Ascending aorta (tissue), 2 donors: Measurements from ENCODE around the gene TTC7B. TPM values are rescaled to one million over a fixed set of nuclear protein-coding genes. Genes with fewer than 3 reads are reported as not detected.
"Not testable (repeated sequence)": the region's sequence is repeated elsewhere in the genome, so short reads cannot be mapped to it uniquely, and the experiment has no call there.

ENCODE experiments used
- DNase-seq, 2 donors: peaks; one replicate each; pipeline ENCODE4 v3.0.0-alpha.2; 2019; ENCODE audit warnings: low spot score in 2 of 2
- H3K27ac ChIP-seq, 2 donors: fragments of 200-600 bp; sonication (generic); one replicate each; pipeline ENCODE4 v1.5.1; 2016 to 2017; ENCODE audit warnings: mild to moderate bottlenecking in 1 of 2
- H3K27me3 ChIP-seq: fragments of 200-600 bp; sonication (generic); one replicate; pipeline ENCODE4 v1.5.1; 2017
- H3K36me3 ChIP-seq, 2 donors: fragments of 200-600 bp; sonication (generic); one replicate each; pipeline ENCODE4 v1.5.1; 2016
- H3K4me1 ChIP-seq, 2 donors: fragments of 200-600 bp; sonication (generic); one replicate each; pipeline ENCODE4 v1.5.1; 2016 to 2017; ENCODE audit warnings: mild to moderate bottlenecking in 1 of 2
- H3K4me3 ChIP-seq, 2 donors: fragments of 200-600 bp; sonication (generic); one replicate each; pipeline ENCODE4 v1.5.1; 2016 to 2017; ENCODE audit warnings: mild to moderate bottlenecking in 1 of 2
- H3K9me3 ChIP-seq, 2 donors: fragments of 200-600 bp; sonication (generic); one replicate each; pipeline ENCODE4 v1.5.1; 2016
- intact Hi-C: fragments of 100-400 bp; cut with DNase I; formaldehyde crosslinking; loops from one replicate; pipeline ENCODE4 v1.15.1; 2023
- total RNA-seq: library from RNA; depleted of rRNA; stranded (reverse); fragments of >200 nt; gene quantifications from one replicate; pipeline ENCODE4 v1.1.0, GENCODE V29; 2016
- TF ChIP-seq, protein P1 (sequence below), 3 experiments: fragments of 200-600 bp in 2 of 3; fragments of 450-650 bp in 1 of 3; sonication (generic) in 2 of 3; IDR thresholded peaks; one replicate each; pipeline ENCODE4 v1.5.1; 2016 to 2019; ENCODE audit warnings: antibody characterized with exemption in 3 of 3, mild to moderate bottlenecking in 1 of 3, moderate library complexity in 1 of 3

The TTC7B gene
- total RNA-seq, 1 donor from 2014 or later, result 18.5 TPM

DNA sequence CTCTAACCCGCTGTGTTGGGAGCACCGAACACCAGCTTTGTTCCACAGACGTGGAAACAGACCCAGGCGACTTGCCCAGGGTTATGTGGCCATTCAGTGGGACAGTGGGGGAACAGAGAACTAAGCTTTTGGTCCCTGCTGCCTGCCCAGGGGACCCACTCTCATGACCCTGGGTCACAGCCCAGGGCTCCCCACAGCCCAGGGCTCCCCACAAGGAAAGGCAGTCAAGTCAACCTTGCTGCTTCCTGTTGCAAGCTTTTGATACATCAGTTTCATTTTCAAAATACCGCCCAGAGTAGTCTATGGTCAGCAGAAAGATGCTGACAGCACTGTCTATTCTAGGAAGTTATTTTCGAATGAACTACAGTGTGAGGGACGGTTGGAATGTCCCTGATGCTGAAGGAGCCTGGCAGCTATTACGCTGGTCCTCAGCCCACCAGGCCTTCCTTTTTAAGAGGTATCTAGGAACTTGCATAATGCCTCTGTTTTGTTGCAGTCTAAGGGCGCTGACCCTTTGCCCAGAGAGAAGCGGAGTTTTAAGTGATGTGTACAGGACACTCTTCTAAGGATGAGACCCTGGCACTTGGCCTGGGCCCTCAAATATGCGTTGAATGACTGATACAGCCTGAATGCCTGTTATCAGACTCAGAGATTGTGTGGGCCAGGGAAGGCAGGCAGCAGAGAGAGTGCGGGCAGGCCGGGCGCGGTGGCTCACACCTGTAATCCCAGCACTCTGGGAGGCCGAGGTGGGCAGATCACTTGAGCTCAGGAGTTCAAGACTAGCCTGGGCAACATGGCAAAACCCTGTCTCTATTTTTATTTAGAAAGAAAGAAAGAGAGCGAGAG lies 12.6 kb upstream of the TTC7B start:
- H3K27ac ChIP-seq, result peak overlapping the region; percentile 58 to 82
- H3K27me3 ChIP-seq, result no peaks in the 10 kb centered on the region
- peaks cover 4 to 5% of the 10 kb centered on the region in 2 donors for H3K4me1 ChIP-seq
- TF ChIP-seq, protein P1, sequence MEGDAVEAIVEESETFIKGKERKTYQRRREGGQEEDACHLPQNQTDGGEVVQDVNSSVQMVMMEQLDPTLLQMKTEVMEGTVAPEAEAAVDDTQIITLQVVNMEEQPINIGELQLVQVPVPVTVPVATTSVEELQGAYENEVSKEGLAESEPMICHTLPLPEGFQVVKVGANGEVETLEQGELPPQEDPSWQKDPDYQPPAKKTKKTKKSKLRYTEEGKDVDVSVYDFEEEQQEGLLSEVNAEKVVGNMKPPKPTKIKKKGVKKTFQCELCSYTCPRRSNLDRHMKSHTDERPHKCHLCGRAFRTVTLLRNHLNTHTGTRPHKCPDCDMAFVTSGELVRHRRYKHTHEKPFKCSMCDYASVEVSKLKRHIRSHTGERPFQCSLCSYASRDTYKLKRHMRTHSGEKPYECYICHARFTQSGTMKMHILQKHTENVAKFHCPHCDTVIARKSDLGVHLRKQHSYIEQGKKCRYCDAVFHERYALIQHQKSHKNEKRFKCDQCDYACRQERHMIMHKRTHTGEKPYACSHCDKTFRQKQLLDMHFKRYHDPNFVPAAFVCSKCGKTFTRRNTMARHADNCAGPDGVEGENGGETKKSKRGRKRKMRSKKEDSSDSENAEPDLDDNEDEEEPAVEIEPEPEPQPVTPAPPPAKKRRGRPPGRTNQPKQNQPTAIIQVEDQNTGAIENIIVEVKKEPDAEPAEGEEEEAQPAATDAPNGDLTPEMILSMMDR (IDR thresholded peaks at IDR 0.05), result no peak
- H3K9me3 ChIP-seq, result peaks cover 2 to 3% of the 10 kb centered on the region in 2 donors
- H3K4me3 ChIP-seq, result peak overlapping the region; percentile 35 to 66
- DNase-seq, result no peak
- H3K36me3 ChIP-seq, result no peaks in the 10 kb centered on the region
- intact Hi-C loops, result loop anchor here (1.0 to 10.0 kb wide), 5 partner anchors 13 to 686 kb away; partner anchors contain the start of genes CALM1, PPP4R3A, RPS6KA5 and TTC7B

DNA sequence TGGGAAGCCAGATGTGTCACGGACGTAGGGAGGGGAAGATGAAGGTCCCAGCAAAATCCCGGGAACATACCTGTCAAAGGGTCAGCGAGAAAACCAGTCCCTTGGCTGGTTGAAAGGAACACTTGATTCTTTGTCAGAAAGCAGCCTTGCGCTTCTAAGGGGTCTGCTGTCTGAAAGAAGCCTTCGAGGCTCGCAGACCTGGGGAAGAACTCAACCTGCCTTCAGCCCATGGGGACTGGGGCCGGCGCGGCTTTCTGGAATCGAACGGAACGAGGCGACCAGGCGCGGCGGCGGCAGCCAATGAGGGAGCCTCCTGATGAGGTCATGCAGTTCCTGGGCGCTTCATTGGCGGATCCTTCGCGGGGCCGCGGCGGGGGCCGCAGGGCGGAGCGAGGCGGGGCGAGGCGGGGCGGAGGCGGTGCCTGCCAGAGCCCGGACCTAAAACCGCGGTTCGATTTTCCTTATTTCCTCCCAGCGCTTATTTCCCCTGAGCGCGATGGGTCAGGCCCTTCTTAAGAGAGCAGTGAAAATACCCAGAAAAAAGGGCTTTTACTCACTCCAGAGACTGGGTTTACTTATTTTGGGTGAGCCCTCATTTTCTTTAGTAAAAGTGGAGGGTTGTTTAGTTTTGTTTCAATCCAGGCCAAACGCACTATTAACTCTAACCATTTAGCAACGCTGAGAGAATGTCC lies 11.8 kb upstream of the TTC7B start:
- intact Hi-C loops, result loop anchor here (1.0 to 10.0 kb wide), 5 partner anchors 12 to 687 kb away; partner anchors contain the start of genes CALM1, PPP4R3A, RPS6KA5 and TTC7B
- no peaks in the 10 kb centered on the region for H3K36me3 ChIP-seq
- peak overlapping the region; percentile 35 to 66 for H3K4me3 ChIP-seq
- H3K27me3 ChIP-seq, result no peaks in the 10 kb centered on the region
- H3K4me1 ChIP-seq, result peaks cover 4 to 5% of the 10 kb centered on the region in 2 donors
- TF ChIP-seq, protein P1 (IDR thresholded peaks at IDR 0.05), result no peak
- peaks cover 8 to 10% of the 10 kb centered on the region in 2 donors for H3K9me3 ChIP-seq
- peak overlapping the region; percentile 58 to 82 for H3K27ac ChIP-seq
- peak; percentile 76 to 96 for DNase-seq

DNA sequence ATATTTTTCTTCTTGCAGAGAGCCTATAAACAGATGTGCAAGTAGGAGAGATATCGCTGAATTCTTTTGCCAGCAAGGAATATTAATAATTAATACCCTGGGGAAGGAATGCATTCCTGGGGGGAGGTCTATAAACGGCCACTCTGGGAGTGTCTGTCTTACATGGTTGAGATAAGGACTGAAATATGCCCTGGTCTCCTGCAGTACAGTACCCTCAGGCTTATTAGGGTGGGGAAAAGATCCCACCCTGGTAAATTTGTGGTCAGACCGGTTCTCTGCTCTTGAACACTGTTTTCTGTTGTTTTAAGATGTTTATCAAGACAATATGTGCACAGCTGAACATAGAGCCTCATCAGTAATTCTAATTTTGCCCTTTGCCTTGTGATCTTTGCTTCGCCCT lies 7.3 kb upstream of the TTC7B start:
- not testable (repeated sequence) for H3K36me3 ChIP-seq, DNase-seq, H3K27me3 ChIP-seq, H3K27ac ChIP-seq, H3K4me3 ChIP-seq, H3K4me1 ChIP-seq
- intact Hi-C loops, result loop anchor here (10.0 kb wide), 1 partner anchor 691 kb away; the partner anchor contains the start of gene PPP4R3A
- H3K9me3 ChIP-seq, result peaks cover 8 to 10% of the 10 kb centered on the region in 2 donors

DNA sequence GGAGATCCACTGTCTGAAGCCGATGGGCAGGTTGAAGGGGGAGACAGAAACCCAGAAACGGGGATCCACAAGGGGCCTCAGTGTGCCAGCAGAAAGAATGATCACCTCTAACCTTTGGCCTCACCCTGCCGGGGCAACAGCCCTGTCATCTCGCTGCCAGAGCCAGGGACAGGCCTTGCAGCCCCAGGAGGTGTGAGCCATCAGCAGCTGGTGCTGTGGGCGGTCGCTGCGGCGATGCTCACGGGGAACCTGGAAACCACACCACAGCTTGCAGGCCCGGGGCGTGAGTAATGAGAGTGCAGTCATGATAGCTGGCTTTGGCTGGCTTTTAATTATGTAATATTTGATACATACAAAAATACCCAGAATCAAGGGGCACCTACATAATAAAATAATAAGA lies 4.7 kb upstream of the TTC7B start:
- TF ChIP-seq, protein P1 (IDR thresholded peaks at IDR 0.05), result no peak
- no peak for DNase-seq
- H3K9me3 ChIP-seq, result peaks cover 8 to 10% of the 10 kb centered on the region in 2 donors
- H3K4me1 ChIP-seq, result no peaks in the 10 kb centered on the region
- H3K27ac ChIP-seq, result no peak overlapping the region
- no peaks in the 10 kb centered on the region for H3K36me3 ChIP-seq
- H3K4me3 ChIP-seq, result no peak overlapping the region
- intact Hi-C loops, result loop anchor here (10.0 kb wide), 1 partner anchor 694 kb away; the partner anchor contains the start of gene PPP4R3A
- no peaks in the 10 kb centered on the region for H3K27me3 ChIP-seq

DNA sequence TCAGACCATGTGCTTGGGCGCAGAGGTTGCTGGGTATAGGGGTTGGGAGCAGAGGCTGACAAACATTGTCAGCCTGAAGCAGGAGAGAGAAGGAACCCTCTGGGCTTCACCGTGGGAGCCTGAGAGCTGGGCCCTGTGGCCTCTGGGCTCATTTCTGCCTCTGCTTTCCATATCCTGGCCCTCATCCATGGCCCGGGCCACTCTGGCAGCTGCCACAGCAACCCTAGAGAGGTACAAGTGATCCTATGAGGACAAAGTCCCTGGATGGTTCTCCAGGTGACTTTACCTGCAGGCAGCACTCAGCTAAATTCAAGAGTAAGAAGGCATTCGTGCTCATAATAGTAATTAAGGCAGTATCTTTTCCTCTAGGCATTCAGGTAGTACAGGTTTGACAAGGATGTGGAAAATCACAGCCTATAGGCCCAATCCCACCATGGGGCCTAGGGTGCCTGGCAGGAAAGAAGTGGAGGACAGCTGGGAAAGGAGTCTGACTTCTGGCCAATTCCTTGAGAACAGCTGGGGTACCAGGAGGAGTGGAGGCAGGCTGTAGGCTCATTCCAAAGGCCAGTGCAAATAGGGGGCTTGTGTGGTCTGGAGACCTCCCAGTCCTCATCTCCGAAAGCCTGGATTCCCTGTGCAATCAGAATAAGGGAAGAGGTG lies 3.6 kb upstream of the TTC7B start:
- H3K9me3 ChIP-seq, result peaks cover 8 to 10% of the 10 kb centered on the region in 2 donors
- TF ChIP-seq, protein P1 (IDR thresholded peaks at IDR 0.05), result no peak
- no peaks in the 10 kb centered on the region for H3K4me1 ChIP-seq
- no peak overlapping the region for H3K4me3 ChIP-seq
- no peaks in the 10 kb centered on the region for H3K27me3 ChIP-seq
- H3K36me3 ChIP-seq, result no peaks in the 10 kb centered on the region
- intact Hi-C loops, result loop anchor here (5.0 to 10.0 kb wide), 4 partner anchors 123 to 695 kb away; partner anchors contain the start of genes NRDE2 and PPP4R3A
- H3K27ac ChIP-seq, result no peak overlapping the region
- no peak for DNase-seq
